ENCODE data around the gene GPR37L1. TPM values are rescaled to one million over a fixed set of nuclear protein-coding genes. Genes with fewer than 3 reads are reported as not detected.

The GPR37L1 gene
- total and polyA plus RNA-seq, 2 of the 4 experiments (the other 2 are of a cell fraction) = 0.02 TPM; not detected in 1

- Histone ChIP-seq H4K20me1 (ENCODE audit: insufficient read depth, low read length) (no peaks in the 10 kb centered on the region), H3K9me3 (ENCODE audit: control insufficient read depth, insufficient read depth, low read length) (no peaks in the 10 kb centered on the region), H2AFZ (replicated peaks; ENCODE audit: low read length, poor library complexity) (no peak overlapping the region), H3K9me1 (ENCODE audit: insufficient read depth, low read length) (no peaks in the 10 kb centered on the region), H3K23ac (ENCODE audit: low read depth, low read length) (no peak overlapping the region), H2BK20ac (ENCODE audit: low read depth, low read length) (no peak overlapping the region), H3K27me3 (ENCODE audit: control insufficient read depth, insufficient read depth, low read length) (peaks cover 25% of the 10 kb centered on the region), H3K79me1 (ENCODE audit: low read depth in 1 of 2, low read length in 2 of 2) (no peaks in the 10 kb centered on the region), H3K36me3 (ENCODE audit: control insufficient read depth, insufficient read depth, low read length) (no peaks in the 10 kb centered on the region), H3K4ac (ENCODE audit: low read depth, low read length) (no peak overlapping the region), H4K91ac (ENCODE audit: insufficient read depth, low read depth, low read length) (no peak overlapping the region), H2BK15ac (ENCODE audit: low read depth, low read length) (no peak overlapping the region), H4K5ac (ENCODE audit: low read depth, low read length) (no peak overlapping the region), H3K4me3 (ENCODE audit: insufficient read depth, low read depth, low read length) (no peak overlapping the region), H2AK9ac (replicated peaks; ENCODE audit: low read depth, low read length, poor library complexity) (no peak overlapping the region), H3K4me2 (ENCODE audit: low read depth, low read length) (no peak overlapping the region), H2AK5ac (ENCODE audit: low read depth, low read length) (no peak overlapping the region), H3K9ac (ENCODE audit: low read depth, low read length) (no peak overlapping the region), H3K14ac (replicated peaks; ENCODE audit: low read depth, low read length) (no peak overlapping the region), H2BK120ac (ENCODE audit: low read depth, low read length) (no peak overlapping the region), H2BK5ac (ENCODE audit: low read depth, low read length, poor library complexity, severe bottlenecking) (no peak overlapping the region), H3K18ac (ENCODE audit: low read depth, low read length) (no peak overlapping the region), H3K27ac (ENCODE audit: insufficient read depth, low read length) (no peak overlapping the region), H4K8ac (ENCODE audit: low read depth in 2 of 2, low read length in 2 of 2) (no peak overlapping the region), H3K56ac (ENCODE audit: extremely low read depth, insufficient read depth, low read length) (no peak overlapping the region), H3K4me1 (ENCODE audit: control insufficient read depth, insufficient read depth, low read length) (no peaks in the 10 kb centered on the region)
- WGBS, 2 experiments (ENCODE audit: extremely low coverage in 2 of 2, insufficient read length in 1 of 2) = 74% methylated on average over 3 of the region's 4 CpGs; no CpG with 5 or more reads in 1 of the 2 experiments
- BruUV-seq (replicated peaks) = no TSS peak
- CTCF ChIA-PET = no interaction called here
- no peak for DNase-seq
- in situ Hi-C loops (cut with MboI; ENCODE audit: low sequenced_read_pairs) (no loop called here), intact Hi-C loops (cut with micrococcal nuclease) (no loop called here), dilution Hi-C loops (cut with HindIII; ENCODE audit: low sequenced_read_pairs, unreplicated experiment) (no loop called here)
- no peak for ATAC-seq (ENCODE audit: low read depth)
- POLR2A ChIA-PET (ENCODE audit: unreplicated experiment) = no interaction called here
- TF ChIP-seq MAZ (IDR thresholded peaks at IDR 0.05; ENCODE audit: borderline replicate concordance, low read depth, low read length) (no peak), FOS (IDR thresholded peaks at IDR 0.05; ENCODE audit: low read depth, low read length) (no peak), POLR2A (IDR thresholded peaks at IDR 0.05; ENCODE audit: low read depth, low read length) (no peak), ELK1 (IDR thresholded peaks at IDR 0.05; ENCODE audit: borderline replicate concordance, low read depth, low read length) (no peak), CEBPB (IDR thresholded peaks at IDR 0.05; ENCODE audit: low read depth, low read length) (no peak), CHD1 (IDR thresholded peaks at IDR 0.05; ENCODE audit: low read depth, low read length) (no peak), CTCF (conservative IDR thresholded peaks at IDR 0.05; ENCODE audit: low read depth, low read length) (no peak)
Measured at GRCh38 chr1:202153284-202153683, 30.6 kb downstream of the GPR37L1 start.

All from IMR-90 (cell line).